Epithelial cell of proximal tubule (primary cell): ENCODE results near the gene PPP1R1C. TPM values are rescaled to one million over a fixed set of nuclear protein-coding genes. Genes with fewer than 3 reads are reported as not detected.

ENCODE experiments used
- DNase-seq: peaks from one replicate; pipeline ENCODE4 v3.0.0-alpha.2; 2011; ENCODE audit warnings: low read depth
- H3K4me3 ChIP-seq: 2 replicates; pipeline ENCODE4 v1.5.1; 2011; ENCODE audit warnings: low read depth, mild to moderate bottlenecking, low read length
- total RNA-seq: library from RNA; depleted of rRNA; stranded (reverse); fragments of >200 nt; gene quantifications from 2 replicates; pipeline ENCODE4 v1.2.3, GENCODE V29; 2015
- TF ChIP-seq, protein P1 (sequence below): conservative IDR thresholded peaks from 2 replicates; pipeline ENCODE4 v1.5.1; 2012; ENCODE audit warnings: low read depth, mild to moderate bottlenecking, low read length

PPP1R1C gene
- total RNA-seq, 1 donor from 2014 or later = 0.35 TPM

DNA sequence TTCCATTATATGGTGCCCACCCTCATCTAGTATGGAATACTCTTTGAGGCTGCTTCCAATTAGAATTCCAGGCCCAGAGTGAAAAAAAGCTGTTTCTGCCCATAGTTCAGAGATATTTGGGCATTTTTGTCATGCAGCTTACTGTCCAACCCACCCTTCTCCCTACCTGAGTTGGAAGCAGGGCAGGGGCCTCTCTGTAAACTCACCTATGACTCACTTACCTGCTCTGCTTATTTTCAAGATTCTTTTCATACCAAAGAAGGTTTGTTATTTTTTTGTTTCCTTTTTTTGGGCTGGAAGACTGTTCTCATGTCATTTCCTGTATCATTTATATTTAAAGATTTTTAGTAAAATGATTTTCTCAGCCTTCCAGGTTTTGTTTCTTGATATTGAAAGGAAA is 38.4 kb upstream of the PPP1R1C start:
- H3K4me3 ChIP-seq = no peak overlapping the region
- no peak for DNase-seq
- TF ChIP-seq, protein P1, sequence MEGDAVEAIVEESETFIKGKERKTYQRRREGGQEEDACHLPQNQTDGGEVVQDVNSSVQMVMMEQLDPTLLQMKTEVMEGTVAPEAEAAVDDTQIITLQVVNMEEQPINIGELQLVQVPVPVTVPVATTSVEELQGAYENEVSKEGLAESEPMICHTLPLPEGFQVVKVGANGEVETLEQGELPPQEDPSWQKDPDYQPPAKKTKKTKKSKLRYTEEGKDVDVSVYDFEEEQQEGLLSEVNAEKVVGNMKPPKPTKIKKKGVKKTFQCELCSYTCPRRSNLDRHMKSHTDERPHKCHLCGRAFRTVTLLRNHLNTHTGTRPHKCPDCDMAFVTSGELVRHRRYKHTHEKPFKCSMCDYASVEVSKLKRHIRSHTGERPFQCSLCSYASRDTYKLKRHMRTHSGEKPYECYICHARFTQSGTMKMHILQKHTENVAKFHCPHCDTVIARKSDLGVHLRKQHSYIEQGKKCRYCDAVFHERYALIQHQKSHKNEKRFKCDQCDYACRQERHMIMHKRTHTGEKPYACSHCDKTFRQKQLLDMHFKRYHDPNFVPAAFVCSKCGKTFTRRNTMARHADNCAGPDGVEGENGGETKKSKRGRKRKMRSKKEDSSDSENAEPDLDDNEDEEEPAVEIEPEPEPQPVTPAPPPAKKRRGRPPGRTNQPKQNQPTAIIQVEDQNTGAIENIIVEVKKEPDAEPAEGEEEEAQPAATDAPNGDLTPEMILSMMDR = no peak

DNA sequence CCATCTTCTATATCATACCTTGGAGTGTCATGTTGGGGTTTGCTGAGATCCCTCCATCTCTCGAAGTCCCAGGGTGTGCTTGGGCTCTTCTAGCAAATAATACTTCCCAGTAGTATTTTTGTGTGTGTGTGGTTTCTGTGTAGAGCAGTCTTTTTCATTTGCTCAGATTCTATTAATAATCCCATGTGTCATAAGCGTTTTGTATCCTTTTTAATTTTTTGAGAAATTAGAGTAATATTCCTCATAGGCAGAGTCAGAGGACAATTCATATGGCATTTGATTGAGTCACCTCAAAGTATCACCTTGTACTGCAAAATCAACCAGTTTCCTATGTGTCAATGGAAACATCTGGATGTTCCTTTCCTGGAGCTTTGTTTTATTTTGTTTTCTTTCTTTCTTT is 37.4 kb upstream of the PPP1R1C start:
- no peak overlapping the region for H3K4me3 ChIP-seq
- TF ChIP-seq, protein P1 = no peak
- no peak for DNase-seq

DNA sequence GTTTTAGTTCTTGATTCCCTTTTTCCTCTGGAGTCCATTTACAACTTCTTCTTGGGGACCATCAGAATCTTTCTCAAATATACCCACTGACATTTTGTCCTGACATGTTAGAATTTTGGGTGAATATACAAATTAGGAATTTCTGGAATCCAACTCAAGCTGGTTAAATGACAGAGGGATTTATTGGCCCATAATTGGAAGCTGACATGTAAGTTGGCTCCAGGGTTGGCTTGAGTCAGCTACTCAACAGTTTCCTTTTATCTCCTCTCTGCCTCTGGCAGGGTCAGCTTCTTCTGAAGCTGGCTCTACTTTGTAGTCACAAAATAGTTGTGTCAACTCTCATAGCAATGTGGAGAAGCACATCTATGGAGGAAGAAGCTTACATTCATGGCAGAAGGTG is 36.6 kb upstream of the PPP1R1C start:
- TF ChIP-seq, protein P1 = no peak
- H3K4me3 ChIP-seq = no peak overlapping the region
- no peak for DNase-seq

DNA sequence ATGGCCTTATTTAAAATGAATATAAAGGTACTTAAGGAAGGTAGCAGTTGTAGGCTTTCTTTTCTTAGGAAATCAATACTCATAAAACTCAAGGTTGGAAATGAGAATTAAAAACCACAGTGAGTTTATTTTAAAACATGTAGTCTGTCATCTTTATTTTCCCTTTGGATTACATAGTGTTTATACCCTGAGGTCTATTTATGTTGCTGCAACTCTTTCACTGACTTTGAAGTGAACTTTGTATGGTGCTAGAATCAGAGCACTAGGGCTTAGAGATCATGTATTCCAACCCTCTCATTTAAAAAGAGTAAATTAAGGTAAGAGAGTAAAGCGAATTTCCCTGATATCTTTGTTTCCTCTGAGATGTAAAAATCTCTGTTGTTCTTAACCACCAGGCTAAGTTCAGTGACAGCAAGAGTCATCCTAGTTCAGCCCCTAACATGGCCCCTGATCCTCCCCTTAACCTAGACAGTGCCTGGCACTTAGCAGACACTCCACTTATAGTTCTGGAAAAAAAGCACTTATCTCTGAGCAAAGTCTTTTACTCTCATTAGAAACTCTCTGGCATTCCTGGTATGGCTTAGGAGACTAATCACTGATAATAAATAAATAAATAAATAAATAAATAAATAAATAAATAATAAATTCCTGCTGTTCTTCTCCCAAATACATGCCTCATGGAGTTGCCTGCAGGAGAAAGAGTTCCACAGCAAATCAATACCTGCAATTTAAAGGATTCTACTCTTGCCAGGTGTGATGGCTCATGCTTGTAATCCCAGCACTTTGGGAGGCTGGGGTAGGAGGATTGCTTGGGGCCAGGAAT is 33.0 kb upstream of the PPP1R1C start:
- no peak overlapping the region for H3K4me3 ChIP-seq
- no peak for DNase-seq
- TF ChIP-seq, protein P1 = no peak

DNA sequence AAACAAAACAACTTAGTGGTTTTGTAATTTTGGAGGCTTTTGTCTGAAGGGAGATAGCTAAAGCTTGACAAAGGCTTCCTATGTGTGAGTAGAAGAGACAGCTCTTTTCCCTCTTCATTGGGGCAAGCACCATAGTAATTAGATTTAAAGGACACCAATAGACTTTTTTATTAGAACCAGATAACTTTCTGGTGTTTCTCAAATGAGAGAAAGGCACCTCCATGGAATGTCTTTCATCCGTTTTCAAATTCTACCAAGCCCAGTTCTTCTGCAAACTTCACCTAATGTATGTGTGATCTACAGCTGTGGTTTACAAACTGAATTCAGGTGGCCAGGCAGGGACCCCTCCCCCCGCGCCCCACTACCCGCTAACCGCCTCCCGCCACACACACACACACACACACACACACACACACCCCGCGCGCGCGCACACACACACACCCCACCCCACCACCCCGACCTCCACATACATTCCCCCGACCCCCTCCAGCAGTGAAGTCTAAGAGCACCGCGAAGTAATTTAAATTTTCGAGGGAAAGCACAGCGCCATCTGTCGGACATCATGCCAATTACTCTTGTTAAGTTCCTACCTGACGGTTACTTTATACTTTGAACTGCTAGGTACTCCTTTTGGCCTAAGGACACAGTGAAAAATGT is 31.6 kb upstream of the PPP1R1C start:
- DNase-seq = no peak
- H3K4me3 ChIP-seq = peak overlapping the region; percentile 47
- TF ChIP-seq, protein P1 = peak; percentile 73

DNA sequence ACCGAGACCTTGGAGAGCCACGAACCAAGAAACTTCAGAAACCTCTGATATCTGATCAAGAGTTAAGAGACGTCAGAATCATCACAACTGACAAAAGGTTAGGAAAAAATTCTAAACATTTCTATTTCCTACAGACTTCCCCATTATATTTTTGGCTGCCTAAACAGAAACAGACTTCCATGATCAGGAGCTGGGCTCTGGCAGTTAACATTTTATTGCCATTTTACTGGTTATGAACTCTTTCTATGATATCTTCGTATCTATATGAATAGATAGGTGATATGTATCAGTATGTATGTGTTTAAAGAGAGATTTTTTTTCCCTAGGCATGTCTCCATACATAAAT is 31.1 kb upstream of the PPP1R1C start:
- peak overlapping the region; percentile 47 for H3K4me3 ChIP-seq
- DNase-seq = no peak
- TF ChIP-seq, protein P1 = no peak
